HG03066 (cell line): Measurements from ENCODE around the gene WNT3A.
"Not testable (repeated sequence)": the region's sequence is repeated elsewhere in the genome, so short reads cannot be mapped to it uniquely, and the experiment has no call there.

Experiments used
- ATAC-seq: cut with Tn5 transposase; IDR thresholded peaks from one replicate; pipeline ENCODE4 v1.9.1; 2021; ENCODE audit warnings: low read depth; ENCODE audit not compliant: unreplicated experiment

The WNT3A gene

GRCh38 chr1:228006786-228007048, at the start of gene WNT3A:
TSS of gene WNT3A (plus strand) at chr1:228006998. CDS start at chr1:228007129, 131 bp downstream.
- ATAC-seq = no peak

GRCh38 chr1:227958617-227959324, 48.0 kb upstream of the WNT3A start:
- ATAC-seq = no peak

GRCh38 chr1:227959325-227959860, 47.4 kb upstream of the WNT3A start:
- ATAC-seq = no peak

GRCh38 chr1:227961651-227962466, 44.9 kb upstream of the WNT3A start:
- ATAC-seq = no peak

- ATAC-seq = not testable (repeated sequence)
Observed at GRCh38 chr1:227966733-227967132, 40.1 kb upstream of the WNT3A start.

GRCh38 chr1:227967815-227968214, 39.0 kb upstream of the WNT3A start:
- not testable (repeated sequence) for ATAC-seq

GRCh38 chr1:227970076-227970995, 36.5 kb upstream of the WNT3A start:
- ATAC-seq = not testable (repeated sequence)

- not testable (repeated sequence) for ATAC-seq
Observed at GRCh38 chr1:227971216-227971615, 35.6 kb upstream of the WNT3A start.

GRCh38 chr1:227971643-227972282, 35.0 kb upstream of the WNT3A start:
- ATAC-seq = not testable (repeated sequence)

GRCh38 chr1:227972283-227972679, 34.5 kb upstream of the WNT3A start:
- ATAC-seq = not testable (repeated sequence)

GRCh38 chr1:227972843-227973374, 33.9 kb upstream of the WNT3A start:
- ATAC-seq = not testable (repeated sequence)

- not testable (repeated sequence) for ATAC-seq
Observed at GRCh38 chr1:227973724-227974288, 33.0 kb upstream of the WNT3A start.

GRCh38 chr1:227975583-227976283, 31.1 kb upstream of the WNT3A start:
- ATAC-seq = not testable (repeated sequence)

- no peak for ATAC-seq
Observed at GRCh38 chr1:227987181-227987580, 19.6 kb upstream of the WNT3A start.

GRCh38 chr1:227994632-227995300, 12.0 kb upstream of the WNT3A start:
- ATAC-seq = no peak

- ATAC-seq = no peak
Observed at GRCh38 chr1:227996187-227996950, 10.4 kb upstream of the WNT3A start.

- no peak for ATAC-seq
Observed at GRCh38 chr1:227998374-227999055, 8.3 kb upstream of the WNT3A start.
